ENCODE results near the gene TNIP1.

- TF ChIP-seq CHD2 (IDR thresholded peaks at IDR 0.05; ENCODE audit: low read length, partially characterized antibody): no peak
- TF ChIP-seq SMC3 (IDR thresholded peaks at IDR 0.05; ENCODE audit: low read depth, low read length): no peak
- no peak for TF ChIP-seq EP300 (IDR thresholded peaks at IDR 0.05; ENCODE audit: borderline replicate concordance in 1 of 2, low read depth in 1 of 2, low read length in 1 of 2)
- no peak for TF ChIP-seq CTCF (IDR thresholded peaks at IDR 0.05)
- TF ChIP-seq GABPA (IDR thresholded peaks at IDR 0.05; ENCODE audit: low read depth): no peak
- no peak for TF ChIP-seq POLR2AphosphoS5 (IDR thresholded peaks at IDR 0.05; ENCODE audit: low read depth, low read length)
These were observed 39.1 kb downstream of the TNIP1 start for GRCh38 chr5:151041577-151042268.

Data from SK-N-SH (cell line).